ENCODE results near the gene INSM2. TPM values are rescaled to one million over a fixed set of nuclear protein-coding genes. Genes with fewer than 3 reads are reported as not detected.

The INSM2 gene
- total RNA-seq, 2 experiments from 2014 or later: 0.09 TPM; not detected in 1

DNA sequence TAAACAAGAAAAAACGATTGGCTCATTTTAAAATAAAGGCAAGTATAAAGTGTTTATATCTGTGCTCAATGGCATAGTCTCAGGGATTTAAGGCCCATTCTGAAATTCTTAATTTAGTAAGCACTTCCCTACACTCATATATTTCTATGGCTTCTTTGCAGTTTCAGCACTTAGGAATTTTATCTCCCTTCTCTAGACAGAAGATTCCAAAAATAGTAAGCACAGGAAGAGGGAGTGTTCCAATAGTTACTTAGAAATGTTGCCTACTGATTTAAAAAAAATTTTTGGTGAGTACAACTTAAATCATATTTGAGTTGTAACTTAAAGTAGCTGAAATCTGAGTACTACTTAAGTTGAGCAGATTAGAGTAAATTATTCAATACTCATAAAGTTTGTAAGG, 19.8 kb downstream of the INSM2 start:
- Histone ChIP-seq H3K4me3 (ENCODE audit: low read depth, low read length, poor library complexity, severe bottlenecking) (no peak overlapping the region), H3K9me2 (ENCODE audit: insufficient read depth, low read length) (no peaks in the 10 kb centered on the region), H3K36me3 (ENCODE audit: insufficient read depth, low read length) (no peaks in the 10 kb centered on the region), H3K4me1 (ENCODE audit: insufficient read depth, low read length, poor library complexity, severe bottlenecking) (no peaks in the 10 kb centered on the region), H3K27ac (ENCODE audit: low read depth, low read length, poor library complexity, severe bottlenecking) (no peak overlapping the region), H3K79me2 (ENCODE audit: insufficient read depth, low read depth, low read length) (no peaks in the 10 kb centered on the region), H2AFZ (ENCODE audit: low read length) (no peak overlapping the region), H4K20me1 (ENCODE audit: insufficient read depth, low read length) (no peaks in the 10 kb centered on the region), H3K9me3 (ENCODE audit: low read length) (no peaks in the 10 kb centered on the region), H3K4me2 (ENCODE audit: low read length) (no peak overlapping the region)
- POLR2A ChIA-PET: no interaction called here
- no peak for DNase-seq (ENCODE audit: low spot score)
- no TSS peak for BruUV-seq (replicated peaks)
- CTCF ChIA-PET (ENCODE audit: unreplicated experiment): no interaction called here
- intact Hi-C loops (cut with micrococcal nuclease; ENCODE audit: unreplicated experiment): no loop called here
- TF ChIP-seq, protein P1, sequence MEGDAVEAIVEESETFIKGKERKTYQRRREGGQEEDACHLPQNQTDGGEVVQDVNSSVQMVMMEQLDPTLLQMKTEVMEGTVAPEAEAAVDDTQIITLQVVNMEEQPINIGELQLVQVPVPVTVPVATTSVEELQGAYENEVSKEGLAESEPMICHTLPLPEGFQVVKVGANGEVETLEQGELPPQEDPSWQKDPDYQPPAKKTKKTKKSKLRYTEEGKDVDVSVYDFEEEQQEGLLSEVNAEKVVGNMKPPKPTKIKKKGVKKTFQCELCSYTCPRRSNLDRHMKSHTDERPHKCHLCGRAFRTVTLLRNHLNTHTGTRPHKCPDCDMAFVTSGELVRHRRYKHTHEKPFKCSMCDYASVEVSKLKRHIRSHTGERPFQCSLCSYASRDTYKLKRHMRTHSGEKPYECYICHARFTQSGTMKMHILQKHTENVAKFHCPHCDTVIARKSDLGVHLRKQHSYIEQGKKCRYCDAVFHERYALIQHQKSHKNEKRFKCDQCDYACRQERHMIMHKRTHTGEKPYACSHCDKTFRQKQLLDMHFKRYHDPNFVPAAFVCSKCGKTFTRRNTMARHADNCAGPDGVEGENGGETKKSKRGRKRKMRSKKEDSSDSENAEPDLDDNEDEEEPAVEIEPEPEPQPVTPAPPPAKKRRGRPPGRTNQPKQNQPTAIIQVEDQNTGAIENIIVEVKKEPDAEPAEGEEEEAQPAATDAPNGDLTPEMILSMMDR (conservative IDR thresholded peaks at IDR 0.05; ENCODE audit: low read length): no peak
- no peak for TF ChIP-seq EZH2phosphoT487 (IDR thresholded peaks at IDR 0.05; ENCODE audit: borderline replicate concordance, low read depth, low read length)

DNA sequence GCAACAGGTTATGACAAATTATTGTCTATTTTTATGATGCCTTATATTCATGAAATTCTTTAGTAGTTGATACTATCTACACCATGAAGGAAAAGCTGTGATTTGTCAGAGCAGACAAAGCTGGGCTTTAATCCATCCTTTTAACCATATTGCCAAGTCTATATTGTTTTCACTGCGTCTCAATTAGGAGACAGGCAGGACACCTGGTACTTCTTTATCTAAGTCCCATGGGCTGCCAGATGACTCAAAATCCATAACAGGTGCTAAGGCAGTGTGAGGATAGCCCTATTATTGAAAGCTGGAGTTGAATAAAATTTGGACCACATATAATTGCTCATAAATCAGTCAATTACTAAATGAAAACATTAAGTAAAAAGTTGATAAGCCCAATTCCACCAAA, 22.6 kb downstream of the INSM2 start:
- Histone ChIP-seq H3K27ac (ENCODE audit: low read depth, low read length, poor library complexity, severe bottlenecking) (no peak overlapping the region), H3K9me3 (ENCODE audit: low read length) (no peaks in the 10 kb centered on the region), H3K9me2 (ENCODE audit: insufficient read depth, low read length) (no peaks in the 10 kb centered on the region), H3K79me2 (ENCODE audit: insufficient read depth, low read depth, low read length) (no peaks in the 10 kb centered on the region), H3K4me3 (ENCODE audit: low read depth, low read length, poor library complexity, severe bottlenecking) (no peak overlapping the region), H4K20me1 (ENCODE audit: insufficient read depth, low read length) (no peaks in the 10 kb centered on the region), H2AFZ (ENCODE audit: low read length) (no peak overlapping the region), H3K4me1 (ENCODE audit: insufficient read depth, low read length, poor library complexity, severe bottlenecking) (no peaks in the 10 kb centered on the region), H3K36me3 (ENCODE audit: insufficient read depth, low read length) (no peaks in the 10 kb centered on the region), H3K4me2 (ENCODE audit: low read length) (no peak overlapping the region)
- ChIA-PET CTCF (ENCODE audit: unreplicated experiment) (no interaction called here), POLR2A (no interaction called here)
- intact Hi-C loops (cut with micrococcal nuclease; ENCODE audit: unreplicated experiment): no loop called here
- DNase-seq (ENCODE audit: low spot score): no peak
- no TSS peak for BruUV-seq (replicated peaks)
- TF ChIP-seq EZH2phosphoT487 (IDR thresholded peaks at IDR 0.05; ENCODE audit: borderline replicate concordance, low read depth, low read length): no peak
- TF ChIP-seq, protein P1 (conservative IDR thresholded peaks at IDR 0.05; ENCODE audit: low read length): no peak

DNA sequence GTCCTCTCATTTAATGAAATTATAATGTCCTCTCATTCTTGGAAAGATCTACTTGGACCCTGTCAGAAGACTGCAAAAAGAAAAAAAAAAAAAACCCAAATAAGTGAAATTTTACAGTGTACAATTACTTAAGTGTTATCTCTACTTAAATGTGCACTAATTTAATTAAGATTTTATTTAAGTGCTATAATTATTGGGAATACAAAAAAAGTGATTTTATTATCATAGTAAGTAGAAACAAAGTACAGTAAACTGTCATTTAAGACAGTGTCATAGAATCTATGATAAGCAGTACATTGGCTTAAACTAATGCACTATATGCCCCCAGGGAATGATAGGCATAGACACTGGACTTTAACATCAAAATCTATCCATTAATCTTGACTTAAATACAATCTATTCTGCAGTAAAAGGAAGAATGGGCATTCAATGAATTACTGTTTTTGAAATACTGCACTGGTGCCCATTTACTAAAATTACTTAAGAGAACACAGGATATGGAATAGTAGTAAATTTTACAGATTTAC, 23.3 kb downstream of the INSM2 start:
- intact Hi-C loops (cut with micrococcal nuclease; ENCODE audit: unreplicated experiment): no loop called here
- Histone ChIP-seq H3K9me2 (ENCODE audit: insufficient read depth, low read length) (no peaks in the 10 kb centered on the region), H3K4me3 (ENCODE audit: low read depth, low read length, poor library complexity, severe bottlenecking) (no peak overlapping the region), H3K27ac (ENCODE audit: low read depth, low read length, poor library complexity, severe bottlenecking) (no peak overlapping the region), H3K36me3 (ENCODE audit: insufficient read depth, low read length) (no peaks in the 10 kb centered on the region), H3K9me3 (ENCODE audit: low read length) (no peaks in the 10 kb centered on the region), H4K20me1 (ENCODE audit: insufficient read depth, low read length) (no peaks in the 10 kb centered on the region), H3K4me2 (ENCODE audit: low read length) (no peak overlapping the region), H2AFZ (ENCODE audit: low read length) (no peak overlapping the region), H3K79me2 (ENCODE audit: insufficient read depth, low read depth, low read length) (no peaks in the 10 kb centered on the region), H3K4me1 (ENCODE audit: insufficient read depth, low read length, poor library complexity, severe bottlenecking) (no peaks in the 10 kb centered on the region)
- TF ChIP-seq, protein P1 (conservative IDR thresholded peaks at IDR 0.05; ENCODE audit: low read length): no peak
- TF ChIP-seq EZH2phosphoT487 (IDR thresholded peaks at IDR 0.05; ENCODE audit: borderline replicate concordance, low read depth, low read length): no peak
- no peak for DNase-seq (ENCODE audit: low spot score)
- ChIA-PET CTCF (ENCODE audit: unreplicated experiment) (no interaction called here), POLR2A (no interaction called here)
- no TSS peak for BruUV-seq (replicated peaks)

All from OCI-LY7 (cell line).